Glutamatergic neuron (in vitro differentiated cells): Measurements from ENCODE around the gene ZNF532. TPM values are rescaled to one million over a fixed set of nuclear protein-coding genes. Genes with fewer than 3 reads are reported as not detected.

ENCODE experiments used
- DNase-seq: peaks from one replicate; pipeline ENCODE4 v3.0.0; 2022
- H3K27ac Mint-ChIP-seq: one replicate; pipeline ENCODE4 v1.8.0; 2020; ENCODE audit warnings: mild to moderate bottlenecking, mixed read lengths, inconsistent platforms; ENCODE audit not compliant: unreplicated experiment
- H3K27me3 Mint-ChIP-seq: one replicate; pipeline ENCODE4 v1.8.0; 2020; ENCODE audit warnings: mild to moderate bottlenecking, moderate library complexity, mixed read lengths, inconsistent platforms; ENCODE audit not compliant: unreplicated experiment
- H3K36me3 Mint-ChIP-seq: one replicate; pipeline ENCODE4 v1.8.0; 2020; ENCODE audit warnings: mild to moderate bottlenecking, mixed read lengths, inconsistent platforms; ENCODE audit not compliant: unreplicated experiment
- H3K4me1 Mint-ChIP-seq: one replicate; pipeline ENCODE4 v1.8.0; 2020; ENCODE audit warnings: mild to moderate bottlenecking, low read depth, mixed read lengths, inconsistent platforms; ENCODE audit not compliant: unreplicated experiment
- H3K4me3 Mint-ChIP-seq: one replicate; pipeline ENCODE4 v1.8.0; 2020; ENCODE audit warnings: mild to moderate bottlenecking, mixed read lengths, inconsistent platforms; ENCODE audit not compliant: unreplicated experiment
- H3K9me3 Mint-ChIP-seq: one replicate; pipeline ENCODE4 v1.8.0; 2020; ENCODE audit warnings: mild to moderate bottlenecking, moderate library complexity, mixed read lengths, inconsistent platforms; ENCODE audit not compliant: unreplicated experiment
- total RNA-seq: library from RNA; stranded (reverse); fragmentation: NEBNext Ultra II Directional; extraction: Animal tissue kit (Norgen Biotek cat#: 25700); gene quantifications from one replicate; pipeline ENCODE4 v1.2.1, GENCODE V29; 2021; ENCODE audit not compliant: unreplicated experiment
- TF ChIP-seq, protein P1 (sequence below): fragments of 200-600 bp; sonication (generic); IDR thresholded peaks from one replicate; pipeline ENCODE4 v1.5.0; 2021; ENCODE audit not compliant: partially characterized antibody, unreplicated experiment

The ZNF532 gene
- total RNA-seq, 1 donor from 2014 or later, result 217 TPM

GRCh38 chr18:58856881-58857280 lies 7.8 kb upstream of the ZNF532 start:
- H3K4me3 Mint-ChIP-seq, result no peak overlapping the region
- TF ChIP-seq, protein P1, sequence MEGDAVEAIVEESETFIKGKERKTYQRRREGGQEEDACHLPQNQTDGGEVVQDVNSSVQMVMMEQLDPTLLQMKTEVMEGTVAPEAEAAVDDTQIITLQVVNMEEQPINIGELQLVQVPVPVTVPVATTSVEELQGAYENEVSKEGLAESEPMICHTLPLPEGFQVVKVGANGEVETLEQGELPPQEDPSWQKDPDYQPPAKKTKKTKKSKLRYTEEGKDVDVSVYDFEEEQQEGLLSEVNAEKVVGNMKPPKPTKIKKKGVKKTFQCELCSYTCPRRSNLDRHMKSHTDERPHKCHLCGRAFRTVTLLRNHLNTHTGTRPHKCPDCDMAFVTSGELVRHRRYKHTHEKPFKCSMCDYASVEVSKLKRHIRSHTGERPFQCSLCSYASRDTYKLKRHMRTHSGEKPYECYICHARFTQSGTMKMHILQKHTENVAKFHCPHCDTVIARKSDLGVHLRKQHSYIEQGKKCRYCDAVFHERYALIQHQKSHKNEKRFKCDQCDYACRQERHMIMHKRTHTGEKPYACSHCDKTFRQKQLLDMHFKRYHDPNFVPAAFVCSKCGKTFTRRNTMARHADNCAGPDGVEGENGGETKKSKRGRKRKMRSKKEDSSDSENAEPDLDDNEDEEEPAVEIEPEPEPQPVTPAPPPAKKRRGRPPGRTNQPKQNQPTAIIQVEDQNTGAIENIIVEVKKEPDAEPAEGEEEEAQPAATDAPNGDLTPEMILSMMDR, result no peak
- peaks cover 11% of the 10 kb centered on the region for H3K27me3 Mint-ChIP-seq
- no peak overlapping the region for H3K27ac Mint-ChIP-seq
- no peaks in the 10 kb centered on the region for H3K9me3 Mint-ChIP-seq
- peaks cover 27% of the 10 kb centered on the region for H3K4me1 Mint-ChIP-seq
- DNase-seq, result no peak
- H3K36me3 Mint-ChIP-seq, result peaks cover 4% of the 10 kb centered on the region

DNA sequence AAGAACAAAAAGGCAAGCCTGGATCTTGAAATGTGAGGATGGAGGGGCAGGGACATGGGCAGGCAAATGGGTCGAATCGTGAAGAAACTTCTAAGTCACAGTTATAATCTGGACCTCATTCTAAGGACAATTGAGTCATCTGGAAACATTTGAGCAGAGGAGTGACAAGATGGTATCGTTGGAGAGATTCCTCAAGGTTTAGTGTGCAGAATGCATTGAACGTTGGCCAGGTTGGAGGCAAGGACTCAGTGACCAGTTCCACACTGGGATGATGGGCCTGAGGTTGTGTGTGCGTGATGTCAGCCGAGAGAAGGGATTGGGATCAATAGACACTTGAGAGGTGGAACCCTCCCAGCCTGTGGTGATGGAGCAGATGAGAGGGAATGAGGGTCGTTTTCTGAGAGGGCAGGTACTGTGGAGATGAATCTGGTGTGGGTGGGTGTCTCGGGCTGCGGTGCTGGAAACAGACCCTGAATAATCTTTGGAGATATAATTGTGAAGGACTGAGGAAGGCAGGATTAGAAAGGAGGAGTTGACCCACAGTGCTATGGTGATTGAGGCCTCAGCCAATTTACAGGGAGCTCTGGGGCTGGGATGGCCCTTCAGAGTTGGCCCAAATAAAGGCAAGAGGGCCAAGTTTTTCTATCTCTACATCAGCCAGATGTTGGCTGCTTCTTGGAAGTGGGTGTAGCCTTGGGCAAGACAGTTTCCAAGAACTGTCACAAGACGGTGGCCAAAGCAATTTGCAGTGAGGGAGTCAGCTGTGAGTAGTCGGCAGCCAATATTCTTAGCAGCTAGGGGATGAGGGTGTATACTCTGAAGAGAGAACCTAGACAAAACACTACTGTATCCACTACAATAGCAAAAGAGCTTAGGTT lies 5.8 kb upstream of the ZNF532 start:
- Mint-ChIP-seq H3K4me1 (peaks cover 34% of the 10 kb centered on the region), H3K4me3 (peak overlapping the region; percentile 13), H3K36me3 (peaks cover 4% of the 10 kb centered on the region), H3K27me3 (peaks cover 9% of the 10 kb centered on the region), H3K27ac (peak overlapping the region; percentile 37), H3K9me3 (peaks cover 5% of the 10 kb centered on the region)
- TF ChIP-seq, protein P1, result no peak
- no peak for DNase-seq

GRCh38 chr18:58859907-58860306 lies 4.8 kb upstream of the ZNF532 start:
- TF ChIP-seq, protein P1, result no peak
- peaks cover 38% of the 10 kb centered on the region for H3K4me1 Mint-ChIP-seq
- no peak overlapping the region for H3K27ac Mint-ChIP-seq
- DNase-seq, result no peak
- peaks cover 5% of the 10 kb centered on the region for H3K9me3 Mint-ChIP-seq
- peaks cover 4% of the 10 kb centered on the region for H3K36me3 Mint-ChIP-seq
- H3K4me3 Mint-ChIP-seq, result no peak overlapping the region
- peaks cover 16% of the 10 kb centered on the region for H3K27me3 Mint-ChIP-seq

GRCh38 chr18:58860747-58861231 lies 3.9 kb upstream of the ZNF532 start:
- Mint-ChIP-seq H3K9me3 (peaks cover 11% of the 10 kb centered on the region), H3K36me3 (peaks cover 4% of the 10 kb centered on the region), H3K4me3 (peak overlapping the region; percentile 66), H3K27me3 (peaks cover 16% of the 10 kb centered on the region), H3K4me1 (peaks cover 45% of the 10 kb centered on the region), H3K27ac (peak overlapping the region; percentile 99)
- no peak for DNase-seq
- TF ChIP-seq, protein P1, result no peak

GRCh38 chr18:58861353-58861752 lies 3.3 kb upstream of the ZNF532 start:
- TF ChIP-seq, protein P1, result no peak

More at GRCh38 chr18:58861353-58861752, 3.3 kb upstream of the ZNF532 start:
- Mint-ChIP-seq H3K27me3 (peaks cover 16% of the 10 kb centered on the region), H3K9me3 (peaks cover 15% of the 10 kb centered on the region), H3K4me3 (peak overlapping the region; percentile 89), H3K36me3 (peaks cover 4% of the 10 kb centered on the region), H3K4me1 (peaks cover 49% of the 10 kb centered on the region), H3K27ac (peak overlapping the region; percentile 99)
- no peak for DNase-seq
